K562 (cell line): ENCODE data around the gene CIAO3. TPM values are rescaled to one million over a fixed set of nuclear protein-coding genes. Genes with fewer than 3 reads are reported as not detected.

ENCODE experiments used
- BMI1 ChIP-seq: fragments of 150-350 bp; IDR thresholded peaks from 2 replicates; pipeline ENCODE4 v1.6.1; 2014; ENCODE audit warnings: low read length
- CAMTA2 ChIP-seq: fragments of 250-450 bp; sonication (Bioruptor Pico); conservative IDR thresholded peaks from 2 replicates; pipeline ENCODE4 v1.5.1; 2022
- EHMT2 ChIP-seq: fragments of 450-650 bp; IDR thresholded peaks from 2 replicates; pipeline ENCODE4 v1.6.1; 2018; ENCODE audit warnings: antibody characterized with exemption
- GABPB2 ChIP-seq: fragments of 250-450 bp; sonication (Bioruptor Pico); conservative IDR thresholded peaks from 2 replicates; pipeline ENCODE4 v1.5.1; 2021; ENCODE audit warnings: mild to moderate bottlenecking
- MAFG ChIP-seq: fragments of 450-650 bp; conservative IDR thresholded peaks from 2 replicates; pipeline ENCODE4 v1.6.1; 2016; ENCODE audit warnings: missing genetic modification characterization, missing compliant biosample characterization
- MECOM ChIP-seq: fragments of 250-450 bp; sonication (Bioruptor Pico); IDR thresholded peaks from 2 replicates; pipeline ENCODE4 v1.8.0; 2022; ENCODE audit warnings: inconsistent platforms
- MTA3 ChIP-seq: fragments of 450-650 bp; formaldehyde crosslinking; IDR thresholded peaks from 2 replicates; pipeline ENCODE4 v1.6.1; 2017; ENCODE audit warnings: mild to moderate bottlenecking, borderline replicate concordance
- POLR3A ChIP-seq: IDR thresholded peaks from 2 replicates; pipeline ENCODE4 v1.6.1; 2011; ENCODE audit warnings: borderline replicate concordance, mild to moderate bottlenecking, moderate library complexity; ENCODE audit not compliant: insufficient read length, insufficient read depth; ENCODE audit errors: extremely low read depth
- PTBP1 ChIP-seq: fragments of 200-400 bp; formaldehyde crosslinking; IDR thresholded peaks from 2 replicates; pipeline ENCODE4 v1.6.1; 2017; ENCODE audit warnings: low read depth, low read length
- SMAD1 ChIP-seq: fragments of 150-350 bp; IDR thresholded peaks from 2 replicates; pipeline ENCODE4 v1.6.1; 2014; ENCODE audit warnings: low read length, low read depth; ENCODE audit not compliant: partially characterized antibody
- SRSF7 ChIP-seq: fragments of 200-400 bp; formaldehyde crosslinking; optimal IDR thresholded peaks from 2 replicates; pipeline ENCODE3; 2017; ENCODE audit warnings: mild to moderate bottlenecking, low read depth, low read length
- YY1 ChIP-seq, 3 experiments: IDR thresholded peaks; 2 replicates each; pipeline ENCODE4 v1.6.1; 2011; ENCODE audit warnings: low read length in 2 of 3, mild to moderate bottlenecking in 2 of 3, moderate library complexity in 2 of 3, borderline replicate concordance in 1 of 3, control low read depth in 1 of 3, low read depth in 1 of 3; ENCODE audit not compliant: insufficient read depth in 3 of 3, insufficient replicate concordance in 2 of 3, control insufficient read depth in 1 of 3, insufficient read length in 1 of 3; ENCODE audit errors: extremely low read depth in 1 of 3
- polyA plus RNA-seq, 8 experiments: library from polyadenylated mRNA; depleted of rRNA in 4 of 8; stranded (reverse) in 5 of 8; unstranded in 3 of 8; fragments of >200 nt; fragmentation: Nextera tagmentation in 2 of 8; fragmentation: Illumina TruSeq in 1 of 8; extraction: Ambion mirVana in 2 of 8; extraction: Trizol in 1 of 8; gene quantifications; 2 replicates each; pipeline versions ENCODE4 v1.2.1 to v1.2.3, GENCODE V29; 2011 to 2014; ENCODE audit warnings: inconsistent platforms in 1 of 8, missing spikeins in 1 of 8
- total RNA-seq, 7 experiments: library from RNA; depleted of rRNA in 6 of 7; stranded (reverse); fragments of >200 nt in 6 of 7; fragmentation: Illumina TruSeq in 2 of 7; extraction: Trizol in 2 of 7; gene quantifications; 2 replicates each; pipeline versions ENCODE4 v1.2.1 to v1.2.3, GENCODE V29; 2011 to 2021; ENCODE audit warnings: low replicate concordance in 1 of 7
- TF ChIP-seq, protein P1 (sequence below): fragments of 250-450 bp; sonication (Bioruptor Pico); IDR thresholded peaks from 2 replicates; pipeline ENCODE4 v1.5.0; 2021; ENCODE audit warnings: mild to moderate bottlenecking, moderate library complexity
- TF ChIP-seq, protein P2 (sequence below): fragments of 250-450 bp; sonication (Bioruptor Pico); IDR thresholded peaks from 2 replicates; pipeline ENCODE4 v1.5.0; 2021
- TF ChIP-seq, protein P3 (sequence below): fragments of 250-450 bp; sonication (Bioruptor Pico); IDR thresholded peaks from 2 replicates; pipeline ENCODE4 v1.4.0; 2020; ENCODE audit warnings: mild to moderate bottlenecking, moderate library complexity, borderline replicate concordance
- TF ChIP-seq, protein P4 (sequence below): fragments of 250-450 bp; sonication (Bioruptor Pico); IDR thresholded peaks from 2 replicates; pipeline ENCODE4 v1.4.0; 2020; ENCODE audit warnings: mild to moderate bottlenecking, moderate library complexity
- TF ChIP-seq, protein P5 (sequence below): fragments of 250-450 bp; sonication (Bioruptor Pico); IDR thresholded peaks from 2 replicates; pipeline ENCODE4 v1.5.0; 2021

CIAO3 gene
- total and polyA plus RNA-seq, 9 of the 15 experiments (the other 6 are each of a cell fraction or from before 2014, with no cell fraction given) = 2.2 to 35.6 (median 18.7) TPM

DNA sequence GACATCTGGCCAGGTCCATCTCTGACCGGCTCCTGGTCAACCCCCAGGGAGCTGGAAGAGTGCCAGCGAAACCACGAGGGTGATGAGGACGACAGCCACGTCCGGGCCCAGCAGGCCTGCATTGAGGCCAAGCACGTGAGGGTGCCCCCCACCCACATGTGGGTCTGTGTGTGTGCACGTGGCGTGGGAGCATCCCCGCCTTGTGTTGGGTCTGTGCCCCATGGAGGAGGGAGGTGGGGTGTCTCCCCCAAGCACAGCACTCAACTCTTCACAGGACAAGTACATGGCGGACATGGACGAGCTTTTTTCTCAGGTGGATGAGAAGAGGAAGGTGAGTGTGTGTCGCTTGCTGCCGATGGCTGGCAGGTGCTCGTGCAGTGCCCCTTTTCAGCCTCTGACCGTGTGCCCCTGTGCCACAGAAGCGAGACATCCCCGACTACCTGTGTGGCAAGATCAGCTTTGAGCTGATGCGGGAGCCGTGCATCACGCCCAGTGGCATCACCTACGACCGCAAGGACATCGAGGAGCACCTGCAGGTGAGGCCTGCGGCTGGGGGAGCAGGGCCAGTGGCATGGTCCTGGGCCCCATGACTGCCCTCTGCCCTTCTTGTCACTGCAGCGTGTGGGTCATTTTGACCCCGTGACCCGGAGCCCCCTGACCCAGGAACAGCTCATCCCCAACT is 58.9 kb downstream of the CIAO3 start (continued):
- TF ChIP-seq, protein P1, sequence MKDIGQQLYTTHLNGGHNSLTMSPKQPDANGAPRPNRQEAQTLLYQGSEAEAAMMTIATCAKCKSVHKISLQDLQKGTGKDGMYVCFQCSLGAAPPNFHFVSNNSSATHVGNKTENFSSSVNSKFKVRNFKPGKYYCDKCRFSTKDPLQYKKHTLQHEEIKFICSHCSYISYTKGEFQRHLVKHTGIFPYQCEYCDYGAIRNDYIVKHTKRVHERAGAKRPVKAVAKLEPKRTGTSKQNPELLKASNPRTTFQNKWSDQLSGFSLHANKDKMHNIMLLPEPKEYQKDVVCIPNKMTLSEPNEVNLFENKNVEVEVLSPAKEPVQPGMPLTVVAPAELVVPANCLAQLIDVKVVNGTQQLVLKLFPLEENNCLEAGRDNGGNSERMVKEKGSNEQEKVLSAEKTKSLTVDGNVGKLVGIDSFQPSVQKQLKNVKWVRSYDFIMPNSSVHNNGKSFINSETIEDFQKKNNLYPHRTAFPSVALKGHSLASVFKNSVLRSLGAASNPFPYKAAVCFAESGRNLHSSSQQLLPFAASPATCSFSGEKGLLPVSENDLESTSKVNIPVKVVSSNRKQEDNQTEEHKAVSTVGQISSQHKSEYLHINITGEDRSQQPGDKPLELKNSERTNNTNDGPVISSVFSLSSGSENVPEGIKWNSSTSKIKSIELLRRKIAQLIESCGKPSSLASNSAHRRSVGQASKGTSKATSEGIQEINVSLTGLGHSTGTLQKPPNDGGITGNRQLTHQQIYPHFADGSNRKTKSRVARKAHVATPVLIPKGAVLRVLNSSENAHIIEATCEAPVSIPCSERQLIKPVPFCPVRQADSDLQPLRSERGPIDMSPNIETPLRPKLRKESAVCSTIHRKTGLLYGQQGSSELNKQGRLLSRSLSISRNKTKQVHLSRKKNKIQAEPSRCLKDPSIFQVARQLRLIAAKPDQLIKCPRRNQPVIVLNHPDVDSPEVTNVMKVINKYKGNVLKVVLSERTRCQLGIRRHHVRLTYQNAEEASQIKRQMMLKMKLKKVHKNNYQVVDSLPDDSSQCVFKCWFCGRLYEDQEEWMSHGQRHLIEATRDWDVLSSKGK (CRISPR knock-in tag) = no peak
- TF ChIP-seq, protein P2, sequence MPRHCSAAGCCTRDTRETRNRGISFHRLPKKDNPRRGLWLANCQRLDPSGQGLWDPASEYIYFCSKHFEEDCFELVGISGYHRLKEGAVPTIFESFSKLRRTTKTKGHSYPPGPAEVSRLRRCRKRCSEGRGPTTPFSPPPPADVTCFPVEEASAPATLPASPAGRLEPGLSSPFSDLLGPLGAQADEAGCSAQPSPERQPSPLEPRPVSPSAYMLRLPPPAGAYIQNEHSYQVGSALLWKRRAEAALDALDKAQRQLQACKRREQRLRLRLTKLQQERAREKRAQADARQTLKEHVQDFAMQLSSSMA (CRISPR knock-in tag) = no peak
- no peak for TF ChIP-seq PTBP1
- TF ChIP-seq, protein P3, sequence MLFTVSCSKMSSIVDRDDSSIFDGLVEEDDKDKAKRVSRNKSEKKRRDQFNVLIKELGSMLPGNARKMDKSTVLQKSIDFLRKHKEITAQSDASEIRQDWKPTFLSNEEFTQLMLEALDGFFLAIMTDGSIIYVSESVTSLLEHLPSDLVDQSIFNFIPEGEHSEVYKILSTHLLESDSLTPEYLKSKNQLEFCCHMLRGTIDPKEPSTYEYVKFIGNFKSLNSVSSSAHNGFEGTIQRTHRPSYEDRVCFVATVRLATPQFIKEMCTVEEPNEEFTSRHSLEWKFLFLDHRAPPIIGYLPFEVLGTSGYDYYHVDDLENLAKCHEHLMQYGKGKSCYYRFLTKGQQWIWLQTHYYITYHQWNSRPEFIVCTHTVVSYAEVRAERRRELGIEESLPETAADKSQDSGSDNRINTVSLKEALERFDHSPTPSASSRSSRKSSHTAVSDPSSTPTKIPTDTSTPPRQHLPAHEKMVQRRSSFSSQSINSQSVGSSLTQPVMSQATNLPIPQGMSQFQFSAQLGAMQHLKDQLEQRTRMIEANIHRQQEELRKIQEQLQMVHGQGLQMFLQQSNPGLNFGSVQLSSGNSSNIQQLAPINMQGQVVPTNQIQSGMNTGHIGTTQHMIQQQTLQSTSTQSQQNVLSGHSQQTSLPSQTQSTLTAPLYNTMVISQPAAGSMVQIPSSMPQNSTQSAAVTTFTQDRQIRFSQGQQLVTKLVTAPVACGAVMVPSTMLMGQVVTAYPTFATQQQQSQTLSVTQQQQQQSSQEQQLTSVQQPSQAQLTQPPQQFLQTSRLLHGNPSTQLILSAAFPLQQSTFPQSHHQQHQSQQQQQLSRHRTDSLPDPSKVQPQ (CRISPR knock-in tag) = no peak
- no peak for TF ChIP-seq SMAD1
- no peak for TF ChIP-seq EHMT2
- no peak for TF ChIP-seq MAFG (tag)
- TF ChIP-seq POLR3A = no peak
- TF ChIP-seq SRSF7 = no peak
- no peak for TF ChIP-seq CAMTA2 (CRISPR knock-in tag)
- peak in 1 of 3 experiments; percentile 5 for TF ChIP-seq YY1 (IDR thresholded peaks at IDR 0.05; ENCODE audit: borderline replicate concordance in 1 of 3, control insufficient read depth in 1 of 3, extremely low read depth in 1 of 3, insufficient read depth in 3 of 3, insufficient read length in 1 of 3, insufficient replicate concordance in 2 of 3, low read depth in 1 of 3, low read length in 2 of 3)
- TF ChIP-seq GABPB2 (CRISPR knock-in tag) = no peak
- TF ChIP-seq, protein P4, sequence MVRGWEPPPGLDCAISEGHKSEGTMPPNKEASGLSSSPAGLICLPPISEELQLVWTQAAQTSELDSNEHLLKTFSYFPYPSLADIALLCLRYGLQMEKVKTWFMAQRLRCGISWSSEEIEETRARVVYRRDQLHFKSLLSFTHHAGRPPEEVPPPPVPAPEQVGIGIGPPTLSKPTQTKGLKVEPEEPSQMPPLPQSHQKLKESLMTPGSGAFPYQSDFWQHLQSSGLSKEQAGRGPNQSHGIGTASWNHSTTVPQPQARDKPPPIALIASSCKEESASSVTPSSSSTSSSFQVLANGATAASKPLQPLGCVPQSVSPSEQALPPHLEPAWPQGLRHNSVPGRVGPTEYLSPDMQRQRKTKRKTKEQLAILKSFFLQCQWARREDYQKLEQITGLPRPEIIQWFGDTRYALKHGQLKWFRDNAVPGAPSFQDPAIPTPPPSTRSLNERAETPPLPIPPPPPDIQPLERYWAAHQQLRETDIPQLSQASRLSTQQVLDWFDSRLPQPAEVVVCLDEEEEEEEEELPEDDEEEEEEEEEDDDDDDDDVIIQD (CRISPR knock-in tag) = no peak
- TF ChIP-seq, protein P5, sequence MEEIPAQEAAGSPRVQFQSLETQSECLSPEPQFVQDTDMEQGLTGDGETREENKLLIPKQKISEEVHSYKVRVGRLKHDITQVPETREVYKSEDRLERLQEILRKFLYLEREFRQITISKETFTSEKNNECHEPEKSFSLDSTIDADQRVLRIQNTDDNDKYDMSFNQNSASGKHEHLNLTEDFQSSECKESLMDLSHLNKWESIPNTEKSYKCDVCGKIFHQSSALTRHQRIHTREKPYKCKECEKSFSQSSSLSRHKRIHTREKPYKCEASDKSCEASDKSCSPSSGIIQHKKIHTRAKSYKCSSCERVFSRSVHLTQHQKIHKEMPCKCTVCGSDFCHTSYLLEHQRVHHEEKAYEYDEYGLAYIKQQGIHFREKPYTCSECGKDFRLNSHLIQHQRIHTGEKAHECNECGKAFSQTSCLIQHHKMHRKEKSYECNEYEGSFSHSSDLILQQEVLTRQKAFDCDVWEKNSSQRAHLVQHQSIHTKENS (CRISPR knock-in tag) = no peak
- 0 out of 2 replicates have a peak, but pooled peaks have one; percentile 31 for TF ChIP-seq MTA3
- TF ChIP-seq MECOM (CRISPR knock-in tag) = no peak
- no peak for TF ChIP-seq BMI1
